NCI-H2227 treated with DMSO at 0.1 percent for 48 hours (cell line): ENCODE results near the gene SOX6.
"Not testable (repeated sequence)": the region's sequence is repeated elsewhere in the genome, so short reads cannot be mapped to it uniquely, and the experiment has no call there.

Experiments used
- DNase-seq: peaks from one replicate; lab custom pipeline; 2025; lab: John Stamatoyannopoulos, UW

Gene SOX6

DNA sequence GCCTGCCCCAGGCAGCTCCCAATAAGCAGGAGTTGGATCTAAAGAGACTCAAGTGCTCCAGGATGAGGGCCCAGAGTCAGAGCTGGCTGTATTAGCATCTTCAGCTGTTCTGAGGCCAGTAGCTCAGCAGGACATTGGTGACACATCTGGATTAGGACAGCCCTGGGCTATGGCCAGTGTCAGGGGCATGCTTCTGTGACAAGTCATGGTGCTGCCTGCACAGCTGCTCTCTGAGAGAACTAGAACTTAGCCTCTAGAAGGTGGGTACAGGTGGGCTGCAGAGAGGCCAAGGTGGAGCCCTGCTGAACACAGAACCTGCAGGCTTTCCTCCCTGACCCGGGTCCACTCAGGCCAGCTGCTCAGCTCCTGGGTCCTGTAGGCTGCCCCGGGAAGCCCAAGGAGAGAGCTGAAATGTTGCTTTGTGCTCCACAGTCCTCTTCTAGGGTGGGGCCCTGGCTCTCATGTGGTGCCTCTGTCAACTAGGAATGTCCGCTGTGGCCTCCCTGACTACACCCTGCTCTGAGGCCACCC, 426.9 kb downstream of the SOX6 start:
- no peak for DNase-seq

DNA sequence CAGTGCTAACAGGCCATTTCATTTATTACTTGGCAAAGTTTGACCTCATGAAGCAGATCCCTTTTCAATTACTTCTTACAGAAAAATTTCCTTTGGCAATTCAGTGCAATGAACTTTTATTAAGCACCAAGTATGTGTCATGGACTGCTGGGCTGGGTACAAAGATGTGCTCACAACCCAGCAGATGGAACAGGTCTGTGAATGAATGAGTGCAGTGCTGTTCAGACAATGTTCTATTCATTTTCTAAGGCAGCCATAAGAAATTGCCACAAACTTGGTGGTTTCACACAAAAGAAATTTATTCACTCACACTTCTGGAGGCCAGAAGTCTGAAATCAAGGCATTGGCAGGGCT, 428.5 kb downstream of the SOX6 start:
- no peak for DNase-seq

DNA sequence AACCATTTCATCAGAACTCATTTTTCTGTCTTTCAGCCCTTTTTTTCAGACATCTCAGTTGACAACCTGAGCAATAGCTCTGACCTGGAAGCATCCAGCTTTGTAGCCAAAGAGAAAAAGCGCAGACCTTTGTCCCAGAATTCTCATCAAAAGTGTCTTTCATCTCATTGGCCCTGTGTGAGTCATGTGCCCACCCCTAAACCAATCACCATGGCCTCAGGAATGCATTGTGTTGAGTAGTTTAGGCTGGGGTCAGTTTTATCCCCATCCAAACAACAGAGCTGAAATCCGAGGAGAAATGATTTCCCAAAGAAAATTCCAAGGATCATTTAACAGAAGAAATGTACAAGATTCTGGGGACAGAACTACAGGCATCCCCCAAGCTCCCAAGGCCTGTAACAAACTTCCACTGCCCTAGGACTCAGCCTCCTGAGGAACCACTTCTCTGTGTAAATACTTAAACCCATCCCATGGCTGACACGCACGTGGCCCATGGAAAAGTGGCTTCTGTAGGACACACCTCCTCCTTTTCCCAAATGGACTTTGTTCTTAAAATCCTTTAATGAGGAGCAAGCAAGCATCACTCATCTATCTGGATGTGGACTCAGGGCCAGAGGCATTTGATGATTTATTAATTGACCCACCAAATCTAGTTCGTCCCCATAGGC, 429.0 kb downstream of the SOX6 start:
- no peak for DNase-seq

DNA sequence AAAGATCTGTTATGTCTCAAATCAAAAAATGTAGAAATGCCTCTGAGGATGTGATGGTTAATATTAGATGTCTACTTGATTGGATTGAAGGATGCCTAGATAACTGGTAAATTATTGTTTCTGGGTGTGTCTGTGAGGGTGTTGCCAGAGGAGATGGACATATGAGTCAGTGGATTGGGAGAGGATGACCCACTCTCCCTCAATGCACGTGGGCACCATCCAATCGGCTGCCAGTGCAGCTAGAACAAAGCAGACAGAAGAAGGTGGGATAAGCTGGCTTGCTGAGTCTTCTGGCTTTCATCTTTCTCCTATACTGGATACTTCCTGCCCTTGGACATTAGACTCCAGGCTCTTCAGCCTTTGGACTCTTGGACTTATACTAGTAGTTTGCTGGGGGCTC, 430.3 kb downstream of the SOX6 start:
- no peak for DNase-seq

DNA sequence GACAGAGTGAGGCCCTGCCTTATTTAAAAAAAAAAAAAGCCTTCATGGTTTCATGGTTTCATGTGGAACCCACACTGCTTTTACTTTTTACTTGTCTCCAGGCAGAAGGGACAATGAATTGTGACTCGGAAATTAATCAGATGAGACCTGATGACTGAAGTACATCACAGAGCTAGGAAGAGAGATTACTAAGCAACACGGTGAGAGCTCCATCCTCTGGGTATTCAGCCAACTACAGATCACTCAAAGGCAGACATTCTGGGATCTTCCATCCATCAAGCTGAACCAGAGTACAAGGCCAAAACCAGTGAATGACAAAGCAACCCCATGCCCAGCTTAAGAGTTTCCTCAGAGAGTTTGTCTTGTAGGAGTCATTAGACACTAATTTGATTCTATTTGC, 433.2 kb downstream of the SOX6 start:
- no peak for DNase-seq

DNA sequence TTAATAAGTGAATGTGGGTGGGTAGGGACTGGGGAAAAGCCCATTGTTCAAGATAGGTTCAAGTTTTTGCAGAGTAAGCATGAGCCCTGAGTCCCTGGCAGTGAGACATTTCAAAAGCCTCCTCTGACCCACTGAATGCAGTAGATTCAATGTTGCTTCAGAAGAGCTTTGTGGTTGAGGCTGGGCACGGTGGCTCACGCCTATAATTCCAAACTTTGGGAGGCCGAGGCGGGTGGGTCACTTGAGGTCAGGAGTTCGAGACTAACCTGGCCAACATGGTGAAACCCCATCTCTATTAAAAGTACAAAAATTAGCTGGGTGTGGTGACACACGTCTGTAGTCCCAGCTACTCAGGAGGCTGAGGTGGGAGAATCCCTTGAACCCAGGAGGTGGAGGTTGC, 433.6 kb downstream of the SOX6 start:
- DNase-seq, result not testable (repeated sequence)

DNA sequence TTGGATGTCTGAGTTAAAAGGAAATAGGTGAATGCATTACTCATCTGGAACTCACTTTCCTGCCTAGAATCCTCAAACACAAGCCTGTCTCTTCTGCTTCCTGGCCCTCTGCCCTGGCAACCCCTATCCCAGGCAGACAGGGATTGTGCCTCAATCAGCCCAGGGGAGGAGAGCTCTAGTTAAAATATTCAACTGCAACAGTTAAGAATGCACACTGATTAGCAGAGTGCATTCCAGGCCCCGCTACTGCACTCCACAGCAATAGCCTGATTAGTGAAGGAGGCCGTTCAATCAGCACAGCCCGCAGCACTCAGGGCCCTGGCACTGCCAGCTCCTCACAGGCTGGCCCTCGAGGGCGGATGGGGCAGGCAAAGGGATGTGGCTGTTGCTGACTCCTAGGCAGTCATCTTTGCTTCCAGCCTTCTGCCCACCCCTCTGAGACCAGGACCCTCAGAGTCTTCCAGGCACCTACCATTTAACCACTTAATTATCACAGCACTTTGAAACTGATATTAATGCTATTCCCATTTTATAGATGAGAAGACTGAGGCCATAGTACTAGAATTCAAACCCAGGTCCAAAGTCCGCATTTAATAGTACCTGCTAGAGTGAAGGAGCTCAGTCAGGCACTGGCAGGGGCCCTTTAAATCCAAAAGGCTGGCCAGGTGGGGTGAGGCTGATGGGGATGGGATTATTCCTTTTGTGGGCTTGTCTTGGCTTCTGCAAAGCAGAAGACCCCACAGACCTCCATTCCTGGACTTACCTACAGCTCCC, 435.3 kb downstream of the SOX6 start:
- DNase-seq, result no peak

DNA sequence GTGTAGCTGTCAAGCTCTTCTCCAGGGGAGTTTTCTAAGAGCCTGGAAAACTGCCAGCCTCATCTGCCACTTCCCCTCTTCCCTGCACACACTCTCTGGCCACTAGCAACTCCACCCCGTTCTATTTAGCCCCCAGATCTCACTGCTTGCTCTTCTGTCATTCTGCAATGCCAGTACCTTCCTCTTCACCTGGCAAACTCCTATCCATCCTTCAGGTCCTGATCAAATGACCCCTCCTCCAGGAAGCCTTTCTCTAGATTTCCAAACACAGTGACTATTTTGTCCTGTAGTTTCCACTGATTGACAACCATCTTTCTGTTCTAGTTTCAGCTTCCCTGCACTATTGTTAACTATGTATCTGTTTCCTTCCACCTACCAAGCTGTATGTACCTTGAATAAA, 437.7 kb downstream of the SOX6 start:
- DNase-seq, result no peak

DNA sequence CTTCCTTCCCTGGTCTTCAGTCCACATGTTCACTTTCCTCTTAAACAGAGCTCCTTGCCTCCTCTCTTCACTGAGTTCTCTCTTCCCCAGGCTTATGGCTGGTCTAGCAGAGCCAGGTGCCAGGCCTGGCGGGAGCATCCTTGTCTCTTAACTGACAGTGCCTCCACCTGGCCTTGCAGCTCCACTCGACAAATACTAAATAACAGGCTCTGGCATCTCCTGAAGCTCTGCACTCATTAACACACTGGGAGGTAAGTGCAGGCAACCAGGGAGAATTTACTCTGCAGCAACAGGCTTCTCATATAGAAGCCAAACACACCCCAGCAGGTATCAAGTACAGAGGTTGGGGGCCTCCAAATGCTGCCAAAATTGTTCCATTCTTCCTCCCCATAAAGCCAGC, 438.1 kb downstream of the SOX6 start:
- peak; percentile 91 for DNase-seq
